ENCODE results near the gene ASB4.

The ASB4 gene

GRCh38 chr7:95467912-95468607 lies 17.7 kb upstream of the ASB4 start:
- H3K4me1 ChIP-seq (ENCODE audit: control insufficient read depth, insufficient read depth, low read length, poor library complexity, severe bottlenecking) = no peaks in the 10 kb centered on the region

GRCh38 chr7:95469187-95469586 lies 16.6 kb upstream of the ASB4 start:
- no peak for DNase-seq
- H3K4me1 ChIP-seq (ENCODE audit: control insufficient read depth, insufficient read depth, low read length, poor library complexity, severe bottlenecking) = no peaks in the 10 kb centered on the region

More at GRCh38 chr7:95467912-95468607, 17.7 kb upstream of the ASB4 start:
- no peak overlapping the region for H3K27ac ChIP-seq (ENCODE audit: insufficient read depth, low read length, poor library complexity, severe bottlenecking)
- no peaks in the 10 kb centered on the region for H3K27me3 ChIP-seq (replicated peaks; ENCODE audit: control insufficient read depth, insufficient read depth, low read length, poor library complexity, severe bottlenecking)
- H3K9me3 ChIP-seq (ENCODE audit: control insufficient read depth, low read length) = no peaks in the 10 kb centered on the region
- H3K4me3 ChIP-seq (ENCODE audit: insufficient read depth, low read depth, low read length, poor library complexity, severe bottlenecking) = no peak overlapping the region
- H3K36me3 ChIP-seq (ENCODE audit: control insufficient read depth, insufficient read depth, low read length) = no peaks in the 10 kb centered on the region
- no peak for DNase-seq

GRCh38 chr7:95469848-95470247 lies 15.9 kb upstream of the ASB4 start:
- no peak overlapping the region for H3K27ac ChIP-seq (ENCODE audit: insufficient read depth, low read length, poor library complexity, severe bottlenecking)
- no peak for DNase-seq

More at GRCh38 chr7:95469187-95469586, 16.6 kb upstream of the ASB4 start:
- Histone ChIP-seq H3K27ac (ENCODE audit: insufficient read depth, low read length, poor library complexity, severe bottlenecking) (no peak overlapping the region), H3K9me3 (ENCODE audit: control insufficient read depth, low read length) (no peaks in the 10 kb centered on the region), H3K4me3 (ENCODE audit: insufficient read depth, low read depth, low read length, poor library complexity, severe bottlenecking) (no peak overlapping the region), H3K27me3 (replicated peaks; ENCODE audit: control insufficient read depth, insufficient read depth, low read length, poor library complexity, severe bottlenecking) (no peaks in the 10 kb centered on the region), H3K36me3 (ENCODE audit: control insufficient read depth, insufficient read depth, low read length) (no peaks in the 10 kb centered on the region)

GRCh38 chr7:95470452-95470851 lies 15.3 kb upstream of the ASB4 start:
- no peak overlapping the region for H3K27ac ChIP-seq (ENCODE audit: insufficient read depth, low read length, poor library complexity, severe bottlenecking)
- H3K36me3 ChIP-seq (ENCODE audit: control insufficient read depth, insufficient read depth, low read length) = no peaks in the 10 kb centered on the region
- H3K4me1 ChIP-seq (ENCODE audit: control insufficient read depth, insufficient read depth, low read length, poor library complexity, severe bottlenecking) = no peaks in the 10 kb centered on the region
- DNase-seq = no peak
- H3K4me3 ChIP-seq (ENCODE audit: insufficient read depth, low read depth, low read length, poor library complexity, severe bottlenecking) = no peak overlapping the region
- H3K27me3 ChIP-seq (replicated peaks; ENCODE audit: control insufficient read depth, insufficient read depth, low read length, poor library complexity, severe bottlenecking) = no peaks in the 10 kb centered on the region
- H3K9me3 ChIP-seq (ENCODE audit: control insufficient read depth, low read length) = no peaks in the 10 kb centered on the region

More at GRCh38 chr7:95469848-95470247, 15.9 kb upstream of the ASB4 start:
- no peaks in the 10 kb centered on the region for H3K27me3 ChIP-seq (replicated peaks; ENCODE audit: control insufficient read depth, insufficient read depth, low read length, poor library complexity, severe bottlenecking)
- H3K4me3 ChIP-seq (ENCODE audit: insufficient read depth, low read depth, low read length, poor library complexity, severe bottlenecking) = no peak overlapping the region
- H3K36me3 ChIP-seq (ENCODE audit: control insufficient read depth, insufficient read depth, low read length) = no peaks in the 10 kb centered on the region
- H3K9me3 ChIP-seq (ENCODE audit: control insufficient read depth, low read length) = no peaks in the 10 kb centered on the region
- no peaks in the 10 kb centered on the region for H3K4me1 ChIP-seq (ENCODE audit: control insufficient read depth, insufficient read depth, low read length, poor library complexity, severe bottlenecking)

GRCh38 chr7:95471071-95471470 lies 14.7 kb upstream of the ASB4 start:
- Histone ChIP-seq H3K36me3 (ENCODE audit: control insufficient read depth, insufficient read depth, low read length) (no peaks in the 10 kb centered on the region), H3K27ac (ENCODE audit: insufficient read depth, low read length, poor library complexity, severe bottlenecking) (no peak overlapping the region), H3K4me3 (ENCODE audit: insufficient read depth, low read depth, low read length, poor library complexity, severe bottlenecking) (no peak overlapping the region), H3K4me1 (ENCODE audit: control insufficient read depth, insufficient read depth, low read length, poor library complexity, severe bottlenecking) (no peaks in the 10 kb centered on the region), H3K9me3 (ENCODE audit: control insufficient read depth, low read length) (no peaks in the 10 kb centered on the region), H3K27me3 (replicated peaks; ENCODE audit: control insufficient read depth, insufficient read depth, low read length, poor library complexity, severe bottlenecking) (no peaks in the 10 kb centered on the region)
- no peak for DNase-seq

- Histone ChIP-seq H3K27me3 (replicated peaks; ENCODE audit: control insufficient read depth, insufficient read depth, low read length, poor library complexity, severe bottlenecking) (no peaks in the 10 kb centered on the region), H3K36me3 (ENCODE audit: control insufficient read depth, insufficient read depth, low read length) (no peaks in the 10 kb centered on the region), H3K4me1 (ENCODE audit: control insufficient read depth, insufficient read depth, low read length, poor library complexity, severe bottlenecking) (no peaks in the 10 kb centered on the region), H3K27ac (ENCODE audit: insufficient read depth, low read length, poor library complexity, severe bottlenecking) (no peak overlapping the region), H3K4me3 (ENCODE audit: insufficient read depth, low read depth, low read length, poor library complexity, severe bottlenecking) (no peak overlapping the region), H3K9me3 (ENCODE audit: control insufficient read depth, low read length) (no peaks in the 10 kb centered on the region)
- DNase-seq = no peak
Measured at GRCh38 chr7:95472581-95473161, 13.1 kb upstream of the ASB4 start.

GRCh38 chr7:95473276-95473985 lies 12.3 kb upstream of the ASB4 start:
- no peak overlapping the region for H3K4me3 ChIP-seq (ENCODE audit: insufficient read depth, low read depth, low read length, poor library complexity, severe bottlenecking)
- H3K27ac ChIP-seq (ENCODE audit: insufficient read depth, low read length, poor library complexity, severe bottlenecking) = no peak overlapping the region
- H3K4me1 ChIP-seq (ENCODE audit: control insufficient read depth, insufficient read depth, low read length, poor library complexity, severe bottlenecking) = no peaks in the 10 kb centered on the region
- no peaks in the 10 kb centered on the region for H3K9me3 ChIP-seq (ENCODE audit: control insufficient read depth, low read length)
- no peaks in the 10 kb centered on the region for H3K27me3 ChIP-seq (replicated peaks; ENCODE audit: control insufficient read depth, insufficient read depth, low read length, poor library complexity, severe bottlenecking)
- no peak for DNase-seq
- no peaks in the 10 kb centered on the region for H3K36me3 ChIP-seq (ENCODE audit: control insufficient read depth, insufficient read depth, low read length)

- DNase-seq = no peak
- no peaks in the 10 kb centered on the region for H3K27me3 ChIP-seq (replicated peaks; ENCODE audit: control insufficient read depth, insufficient read depth, low read length, poor library complexity, severe bottlenecking)
- no peaks in the 10 kb centered on the region for H3K36me3 ChIP-seq (ENCODE audit: control insufficient read depth, insufficient read depth, low read length)
- no peak overlapping the region for H3K4me3 ChIP-seq (ENCODE audit: insufficient read depth, low read depth, low read length, poor library complexity, severe bottlenecking)
- H3K4me1 ChIP-seq (ENCODE audit: control insufficient read depth, insufficient read depth, low read length, poor library complexity, severe bottlenecking) = no peaks in the 10 kb centered on the region
- no peaks in the 10 kb centered on the region for H3K9me3 ChIP-seq (ENCODE audit: control insufficient read depth, low read length)
- H3K27ac ChIP-seq (ENCODE audit: insufficient read depth, low read length, poor library complexity, severe bottlenecking) = no peak overlapping the region
Measured at GRCh38 chr7:95476072-95476847, 9.5 kb upstream of the ASB4 start.

- Histone ChIP-seq H3K36me3 (ENCODE audit: control insufficient read depth, insufficient read depth, low read length) (no peaks in the 10 kb centered on the region), H3K9me3 (ENCODE audit: control insufficient read depth, low read length) (no peaks in the 10 kb centered on the region), H3K4me1 (ENCODE audit: control insufficient read depth, insufficient read depth, low read length, poor library complexity, severe bottlenecking) (no peaks in the 10 kb centered on the region), H3K27me3 (replicated peaks; ENCODE audit: control insufficient read depth, insufficient read depth, low read length, poor library complexity, severe bottlenecking) (no peaks in the 10 kb centered on the region), H3K27ac (ENCODE audit: insufficient read depth, low read length, poor library complexity, severe bottlenecking) (no peak overlapping the region), H3K4me3 (ENCODE audit: insufficient read depth, low read depth, low read length, poor library complexity, severe bottlenecking) (no peak overlapping the region)
- DNase-seq = peak in 1 of 3 donors; percentile 8
Measured at GRCh38 chr7:95476904-95477594, 8.7 kb upstream of the ASB4 start.

Data from effector memory CD4-positive, alpha-beta T cell (primary cell).